OCI-LY7 (cell line): ENCODE measurements around the gene TTLL5. TPM values are rescaled to one million over a fixed set of nuclear protein-coding genes. Genes with fewer than 3 reads are reported as not detected.

Experiments used
- BruUV-seq: library from RNA; stranded (reverse); fragments of 400-500 nt; replicated peaks from 2 replicates; lab custom pipeline; 2021; lab: Mats Ljungman, UMichigan
- CTCF ChIA-PET: fragments of 300-600 bp; sonication (Branson Sonifier 250); formaldehyde crosslinking; loops from one replicate; lab custom pipeline; 2022; ENCODE audit warnings: antibody characterized with exemption; ENCODE audit not compliant: unreplicated experiment; lab: Charles Lee
- POLR2A ChIA-PET: fragments of 300-600 bp; sonication (Branson Sonifier 250); formaldehyde crosslinking; loops from one replicate; lab custom pipeline; 2022; ENCODE audit warnings: antibody characterized with exemption; lab: Charles Lee
- DNase-seq: peaks from one replicate; pipeline ENCODE4 v3.0.0-alpha.2; 2015; ENCODE audit warnings: low spot score
- H2AFZ ChIP-seq: fragments of 200-600 bp; sonication (generic), shearing (Covaris generic); 2 replicates; pipeline ENCODE4 v1.6.1; 2014; ENCODE audit warnings: mild to moderate bottlenecking, antibody characterized with exemption, low read length, moderate library complexity
- H3K27ac ChIP-seq: fragments of 200-600 bp; sonication (generic); 2 replicates; pipeline ENCODE4 v1.5.1; 2014; ENCODE audit warnings: mixed run types, low read depth, mild to moderate bottlenecking, moderate library complexity, low read length, inconsistent platforms; ENCODE audit not compliant: poor library complexity, severe bottlenecking
- H3K36me3 ChIP-seq: fragments of 200-600 bp; sonication (generic); 2 replicates; pipeline ENCODE4 v1.6.1; 2014; ENCODE audit warnings: mild to moderate bottlenecking, antibody characterized with exemption, low read length, moderate library complexity, mixed read lengths; ENCODE audit not compliant: insufficient read depth
- H3K4me1 ChIP-seq: fragments of 200-600 bp; sonication (generic); 2 replicates; pipeline ENCODE4 v1.5.1; 2014; ENCODE audit warnings: mild to moderate bottlenecking, low read length; ENCODE audit not compliant: insufficient read depth, poor library complexity, severe bottlenecking
- H3K4me2 ChIP-seq: fragments of 200-600 bp; sonication (generic); 2 replicates; pipeline ENCODE4 v1.6.1; 2014; ENCODE audit warnings: mild to moderate bottlenecking, low read length
- H3K4me3 ChIP-seq: fragments of 200-600 bp; sonication (generic); 2 replicates; pipeline ENCODE4 v1.5.1; 2014; ENCODE audit warnings: mild to moderate bottlenecking, low read depth, low read length; ENCODE audit not compliant: poor library complexity, severe bottlenecking
- H3K79me2 ChIP-seq: fragments of 200-600 bp; sonication (generic); 2 replicates; pipeline ENCODE4 v1.6.1; 2016; ENCODE audit warnings: low read depth, mild to moderate bottlenecking, low read length, moderate library complexity, mixed read lengths; ENCODE audit not compliant: insufficient read depth
- H3K9me2 ChIP-seq: fragments of 200-600 bp; sonication (generic); 2 replicates; pipeline ENCODE4 v1.6.1; 2016; ENCODE audit warnings: mild to moderate bottlenecking, low read length, mixed read lengths; ENCODE audit not compliant: insufficient read depth
- H3K9me3 ChIP-seq: fragments of 200-600 bp; sonication (generic); 2 replicates; pipeline ENCODE4 v1.6.1; 2014; ENCODE audit warnings: mild to moderate bottlenecking, mixed run types, low read length, mixed read lengths
- H4K20me1 ChIP-seq: fragments of 200-600 bp; sonication (generic); 2 replicates; pipeline ENCODE4 v1.6.1; 2014; ENCODE audit warnings: mild to moderate bottlenecking, antibody characterized with exemption, low read length, moderate library complexity, mixed read lengths; ENCODE audit not compliant: insufficient read depth
- EZH2phosphoT487 ChIP-seq: fragments of 200-600 bp; sonication (generic); IDR thresholded peaks from 2 replicates; pipeline ENCODE4 v1.6.1; 2018; ENCODE audit warnings: low read depth, borderline replicate concordance, mild to moderate bottlenecking, mixed run types, antibody characterized with exemption, low read length, moderate library complexity, mixed read lengths
- intact Hi-C: fragments of 100-400 bp; cut with micrococcal nuclease; formaldehyde crosslinking; loops from one replicate; pipeline ENCODE4 v1.10.0; 2022; ENCODE audit not compliant: unreplicated experiment
- total RNA-seq, 2 experiments: library from RNA; depleted of rRNA in 1 of 2; stranded (reverse); fragments of >200 nt in 1 of 2; shearing (Covaris generic) in 1 of 2; gene quantifications; 2 replicates each; pipeline ENCODE4 v1.2.3, GENCODE V29; 2014 to 2022
- TF ChIP-seq, protein P1 (sequence below): fragments of 200-600 bp; sonication (generic); conservative IDR thresholded peaks from 2 replicates; pipeline ENCODE4 v1.5.1; 2014; ENCODE audit warnings: mild to moderate bottlenecking, antibody characterized with exemption, low read length, moderate library complexity, mixed read lengths

Gene TTLL5
- total RNA-seq, 2 experiments from 2014 or later = 34.3 to 55.6 TPM

DNA sequence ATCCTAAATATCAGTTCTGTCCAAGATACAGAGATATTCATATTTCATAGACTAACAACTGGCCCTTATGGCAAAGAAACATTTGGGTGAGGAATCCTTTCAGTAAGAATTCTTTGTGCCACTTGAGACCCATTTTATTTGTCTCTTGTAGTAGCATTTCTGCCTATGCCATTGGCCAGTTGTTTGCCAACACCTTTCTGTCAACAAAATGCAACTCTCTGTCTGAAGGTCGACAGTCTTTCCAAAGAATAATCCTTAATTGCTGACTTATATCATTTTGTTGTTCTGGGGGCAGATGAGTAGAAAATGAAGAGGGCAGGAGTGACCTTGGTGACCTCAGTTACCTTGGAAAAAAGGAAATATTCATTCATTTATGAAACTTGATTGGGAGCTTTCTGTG is 335.4 kb downstream of the TTLL5 start:
- Histone ChIP-seq H3K9me2 (no peaks in the 10 kb centered on the region), H3K4me1 (peaks cover 9% of the 10 kb centered on the region), H3K79me2 (no peaks in the 10 kb centered on the region), H3K4me3 (no peak overlapping the region), H3K9me3 (no peaks in the 10 kb centered on the region), H2AFZ (no peak overlapping the region), H3K36me3 (no peaks in the 10 kb centered on the region), H3K27ac (no peak overlapping the region), H4K20me1 (no peaks in the 10 kb centered on the region), H3K4me2 (no peak overlapping the region)
- TF ChIP-seq, protein P1, sequence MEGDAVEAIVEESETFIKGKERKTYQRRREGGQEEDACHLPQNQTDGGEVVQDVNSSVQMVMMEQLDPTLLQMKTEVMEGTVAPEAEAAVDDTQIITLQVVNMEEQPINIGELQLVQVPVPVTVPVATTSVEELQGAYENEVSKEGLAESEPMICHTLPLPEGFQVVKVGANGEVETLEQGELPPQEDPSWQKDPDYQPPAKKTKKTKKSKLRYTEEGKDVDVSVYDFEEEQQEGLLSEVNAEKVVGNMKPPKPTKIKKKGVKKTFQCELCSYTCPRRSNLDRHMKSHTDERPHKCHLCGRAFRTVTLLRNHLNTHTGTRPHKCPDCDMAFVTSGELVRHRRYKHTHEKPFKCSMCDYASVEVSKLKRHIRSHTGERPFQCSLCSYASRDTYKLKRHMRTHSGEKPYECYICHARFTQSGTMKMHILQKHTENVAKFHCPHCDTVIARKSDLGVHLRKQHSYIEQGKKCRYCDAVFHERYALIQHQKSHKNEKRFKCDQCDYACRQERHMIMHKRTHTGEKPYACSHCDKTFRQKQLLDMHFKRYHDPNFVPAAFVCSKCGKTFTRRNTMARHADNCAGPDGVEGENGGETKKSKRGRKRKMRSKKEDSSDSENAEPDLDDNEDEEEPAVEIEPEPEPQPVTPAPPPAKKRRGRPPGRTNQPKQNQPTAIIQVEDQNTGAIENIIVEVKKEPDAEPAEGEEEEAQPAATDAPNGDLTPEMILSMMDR = no peak
- TF ChIP-seq EZH2phosphoT487 = no peak
- DNase-seq = no peak
- no TSS peak for BruUV-seq
- intact Hi-C loops = no loop called here
- POLR2A ChIA-PET = interaction anchor here (1.2 kb wide), 1 partner anchor 11 kb away, joined by 6 read pairs; the partner anchor contains the start of gene IFT43
- CTCF ChIA-PET = no interaction called here

DNA sequence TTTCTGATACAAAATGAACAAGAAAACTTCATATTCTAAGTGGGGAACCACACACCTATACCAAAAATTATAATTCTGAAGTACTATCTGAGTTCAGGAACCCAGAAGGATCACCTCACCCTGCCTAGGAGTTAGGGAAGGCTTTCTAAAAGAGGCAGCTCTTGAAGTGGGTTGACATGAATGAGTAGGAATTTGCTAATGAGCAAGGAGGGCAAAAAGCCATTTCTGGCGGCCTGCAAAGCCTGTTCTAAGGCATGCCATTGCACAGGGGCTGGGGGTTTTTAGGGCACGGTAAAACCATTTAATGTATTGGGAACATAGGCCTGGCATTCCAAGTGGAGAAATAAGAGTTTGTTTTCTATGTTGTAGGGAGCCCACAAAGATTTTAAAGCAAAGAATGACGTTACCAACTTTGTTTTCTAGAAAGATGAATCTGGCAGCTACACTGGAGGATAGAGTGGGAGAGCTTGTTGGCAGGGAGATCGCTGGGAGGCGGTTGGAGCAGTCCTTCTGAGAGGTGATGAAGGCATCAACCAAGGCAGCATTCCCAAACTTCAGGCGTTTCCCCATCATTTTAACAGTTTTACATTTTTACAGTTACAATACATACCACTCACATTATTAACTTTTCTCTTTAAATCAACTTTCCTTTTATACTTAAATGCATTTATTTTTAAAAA is 338.6 kb downstream of the TTLL5 start:
- CTCF ChIA-PET = no interaction called here
- Histone ChIP-seq H3K27ac (no peak overlapping the region), H3K36me3 (no peaks in the 10 kb centered on the region), H4K20me1 (no peaks in the 10 kb centered on the region), H3K4me3 (no peak overlapping the region), H2AFZ (no peak overlapping the region), H3K9me3 (peaks cover 5% of the 10 kb centered on the region; the same call in 1 of the 2 replicates), H3K4me2 (no peak overlapping the region), H3K4me1 (no peaks in the 10 kb centered on the region), H3K79me2 (no peaks in the 10 kb centered on the region), H3K9me2 (no peaks in the 10 kb centered on the region)
- POLR2A ChIA-PET = interaction anchor here (0.7 to 0.8 kb wide), 3 partner anchors 186 to 623 kb away, joined by 3 read pairs; no protein-coding TSS in a partner anchor
- DNase-seq = no peak
- TF ChIP-seq, protein P1 = no peak
- no peak for TF ChIP-seq EZH2phosphoT487
- intact Hi-C loops = no loop called here
- no TSS peak for BruUV-seq

DNA sequence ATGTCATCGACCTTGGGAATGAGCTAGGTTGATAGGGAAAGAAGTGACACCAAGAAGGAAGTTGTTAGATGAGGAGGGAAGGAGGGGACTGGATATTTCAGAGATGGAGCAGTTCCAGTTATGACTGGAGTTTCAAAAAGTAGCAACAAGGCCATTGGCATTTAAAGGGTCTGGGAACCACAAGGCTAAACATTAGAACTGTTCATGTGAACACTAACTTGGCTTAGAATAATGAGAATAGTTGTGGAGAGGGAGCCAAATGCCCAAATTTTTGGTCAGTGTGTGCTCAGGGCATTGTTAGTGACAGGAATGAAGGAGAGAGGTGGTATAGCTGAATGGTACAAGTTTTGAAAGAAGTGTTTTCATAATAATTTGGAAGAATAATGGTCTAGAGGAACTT is 341.3 kb downstream of the TTLL5 start:
- Histone ChIP-seq H4K20me1 (no peaks in the 10 kb centered on the region), H3K79me2 (no peaks in the 10 kb centered on the region), H2AFZ (no peak overlapping the region), H3K4me3 (no peak overlapping the region), H3K9me3 (peaks cover 13% of the 10 kb centered on the region; the same call in 1 of the 2 replicates), H3K36me3 (no peaks in the 10 kb centered on the region; the same call in 1 of the 2 replicates), H3K9me2 (no peaks in the 10 kb centered on the region), H3K4me2 (no peak overlapping the region), H3K4me1 (no peaks in the 10 kb centered on the region), H3K27ac (no peak overlapping the region)
- ChIA-PET POLR2A (no interaction called here), CTCF (interaction anchor here (0.6 kb wide), 1 partner anchor 93 kb away, joined by 3 read pairs; no protein-coding TSS in a partner anchor)
- DNase-seq = no peak
- BruUV-seq = no TSS peak
- intact Hi-C loops = no loop called here
- TF ChIP-seq EZH2phosphoT487 = no peak
- TF ChIP-seq, protein P1 = no peak
